ENCODE data around the gene SYT17.

DNA sequence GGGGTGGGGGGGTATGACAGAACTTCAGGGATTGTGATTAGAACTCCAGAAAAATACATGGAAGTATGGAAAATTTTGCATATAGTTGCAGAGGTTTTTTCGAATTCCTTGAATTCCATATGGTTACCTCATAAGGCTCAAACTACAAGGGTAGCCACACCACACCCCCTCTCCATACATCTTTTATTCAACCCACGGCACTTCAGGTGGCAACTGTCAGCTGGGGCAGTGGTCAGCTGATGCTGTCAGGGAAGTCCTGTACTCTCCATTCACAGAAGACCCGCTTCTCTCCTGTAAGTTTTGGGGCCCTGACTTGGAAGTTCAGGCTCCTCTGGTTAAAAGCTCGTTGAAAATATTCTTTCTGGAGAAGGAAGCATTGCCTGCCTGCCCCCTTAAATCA is 60.0 kb downstream of the SYT17 start:
- TF ChIP-seq POLR2A (IDR thresholded peaks at IDR 0.05) = no peak
- TF ChIP-seq, protein P1, sequence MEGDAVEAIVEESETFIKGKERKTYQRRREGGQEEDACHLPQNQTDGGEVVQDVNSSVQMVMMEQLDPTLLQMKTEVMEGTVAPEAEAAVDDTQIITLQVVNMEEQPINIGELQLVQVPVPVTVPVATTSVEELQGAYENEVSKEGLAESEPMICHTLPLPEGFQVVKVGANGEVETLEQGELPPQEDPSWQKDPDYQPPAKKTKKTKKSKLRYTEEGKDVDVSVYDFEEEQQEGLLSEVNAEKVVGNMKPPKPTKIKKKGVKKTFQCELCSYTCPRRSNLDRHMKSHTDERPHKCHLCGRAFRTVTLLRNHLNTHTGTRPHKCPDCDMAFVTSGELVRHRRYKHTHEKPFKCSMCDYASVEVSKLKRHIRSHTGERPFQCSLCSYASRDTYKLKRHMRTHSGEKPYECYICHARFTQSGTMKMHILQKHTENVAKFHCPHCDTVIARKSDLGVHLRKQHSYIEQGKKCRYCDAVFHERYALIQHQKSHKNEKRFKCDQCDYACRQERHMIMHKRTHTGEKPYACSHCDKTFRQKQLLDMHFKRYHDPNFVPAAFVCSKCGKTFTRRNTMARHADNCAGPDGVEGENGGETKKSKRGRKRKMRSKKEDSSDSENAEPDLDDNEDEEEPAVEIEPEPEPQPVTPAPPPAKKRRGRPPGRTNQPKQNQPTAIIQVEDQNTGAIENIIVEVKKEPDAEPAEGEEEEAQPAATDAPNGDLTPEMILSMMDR (IDR thresholded peaks at IDR 0.05) = no peak

Measured in Peyer's patch (tissue), 4 donors.